ENCODE data around the gene SETD7.
"Not testable (repeated sequence)": the region's sequence is repeated elsewhere in the genome, so short reads cannot be mapped to it uniquely, and the experiment has no call there.

SETD7 gene

GRCh38 chr4:139489638-139490037, 66.4 kb downstream of the SETD7 start:
- in situ Hi-C loops (cut with HindIII; ENCODE audit: low pct_ligation_motif_present, low pct_unique_long_range_greater_than_20kb, low sequenced_read_pairs) = no loop called here

DNA sequence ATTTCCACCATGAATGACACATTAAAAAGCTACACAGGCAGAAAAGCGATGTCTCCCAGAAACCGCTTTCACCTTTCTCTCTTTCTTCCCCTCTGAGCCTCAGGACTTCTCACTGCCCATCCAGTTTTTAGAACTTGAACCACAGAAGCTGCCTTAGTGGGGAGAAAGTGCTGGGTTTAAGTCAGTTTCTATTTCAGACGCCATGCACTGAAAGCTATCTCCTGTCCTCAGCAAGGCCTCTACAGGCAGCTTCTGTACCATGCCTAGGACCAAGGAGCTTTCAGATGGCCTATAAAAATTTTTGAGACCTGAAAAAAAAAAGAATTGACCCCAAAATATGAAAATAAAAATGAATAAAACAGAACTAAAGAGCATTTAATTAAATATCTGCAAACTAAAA, 67.6 kb downstream of the SETD7 start:
- in situ Hi-C loops (cut with HindIII; ENCODE audit: low pct_ligation_motif_present, low pct_unique_long_range_greater_than_20kb, low sequenced_read_pairs) = no loop called here
- no peak for DNase-seq

More at GRCh38 chr4:139489638-139490037, 66.4 kb downstream of the SETD7 start:
- DNase-seq = no peak

- DNase-seq = no peak
- in situ Hi-C loops (cut with HindIII; ENCODE audit: low pct_ligation_motif_present, low pct_unique_long_range_greater_than_20kb, low sequenced_read_pairs) = no loop called here
Observed at GRCh38 chr4:139484783-139485311, 71.2 kb downstream of the SETD7 start.

DNA sequence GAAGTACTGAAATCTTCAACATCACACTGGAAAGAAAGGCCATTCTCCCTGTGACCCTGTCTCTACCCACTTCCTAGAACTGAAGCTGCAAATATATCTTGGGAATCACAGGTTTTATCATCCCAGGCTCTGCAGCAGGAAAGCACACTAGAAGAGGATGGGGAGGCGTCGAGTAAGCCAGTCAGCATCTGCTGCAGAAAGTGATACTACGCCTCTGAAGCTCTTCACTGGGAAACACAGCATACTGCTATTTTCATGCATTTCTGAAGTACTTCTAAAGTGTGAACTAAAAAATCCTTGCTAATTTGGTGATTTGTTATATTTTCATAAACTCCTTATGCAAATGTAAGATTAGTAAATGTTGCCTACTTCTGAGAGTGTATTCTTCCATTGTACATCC, 73.0 kb downstream of the SETD7 start:
- DNase-seq = no peak
- in situ Hi-C loops (cut with HindIII; ENCODE audit: low pct_ligation_motif_present, low pct_unique_long_range_greater_than_20kb, low sequenced_read_pairs) = no loop called here

GRCh38 chr4:139481465-139481864, 74.6 kb downstream of the SETD7 start:
- no peak for DNase-seq
- in situ Hi-C loops (cut with HindIII; ENCODE audit: low pct_ligation_motif_present, low pct_unique_long_range_greater_than_20kb, low sequenced_read_pairs) = no loop called here

- no peak for DNase-seq
- in situ Hi-C loops (cut with HindIII; ENCODE audit: low pct_ligation_motif_present, low pct_unique_long_range_greater_than_20kb, low sequenced_read_pairs) = no loop called here
Observed at GRCh38 chr4:139476363-139476762, 79.7 kb downstream of the SETD7 start.

GRCh38 chr4:139472852-139473251, 83.2 kb downstream of the SETD7 start:
- DNase-seq = no peak
- in situ Hi-C loops (cut with HindIII; ENCODE audit: low pct_ligation_motif_present, low pct_unique_long_range_greater_than_20kb, low sequenced_read_pairs) = no loop called here

DNA sequence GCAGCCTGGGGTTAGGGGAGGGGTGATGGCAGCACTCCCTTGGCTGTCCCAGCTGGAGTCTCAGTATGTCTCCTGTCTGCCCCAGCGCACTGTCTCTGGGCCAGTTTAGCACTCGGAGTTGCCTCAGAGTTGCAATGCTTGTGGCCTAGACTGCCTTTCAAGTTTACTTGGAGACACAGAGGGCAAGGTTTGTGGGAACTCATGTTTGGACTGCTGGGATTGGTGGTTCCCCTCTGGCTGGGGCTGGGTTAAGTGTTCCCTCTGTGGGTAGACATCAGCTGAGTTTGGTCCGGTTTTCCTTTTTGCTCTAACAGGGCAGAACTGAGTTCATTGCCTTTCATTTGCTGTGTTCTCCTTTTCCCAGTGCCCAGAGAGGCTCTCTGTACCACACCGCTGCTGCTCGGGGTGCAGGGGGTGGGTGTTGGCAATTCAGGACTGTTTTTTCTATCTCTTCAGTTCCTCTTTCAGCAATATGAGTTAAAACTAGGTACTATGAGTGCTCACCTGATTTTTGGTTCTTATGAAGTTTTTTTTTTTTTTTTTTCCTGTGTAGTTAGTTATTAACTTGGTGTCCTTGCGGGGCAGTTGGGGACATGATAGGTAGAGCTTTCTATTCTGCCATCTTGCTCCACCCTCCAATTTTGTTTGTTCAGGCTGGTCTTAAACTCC, 84.9 kb downstream of the SETD7 start:
- in situ Hi-C loops (cut with HindIII; ENCODE audit: low pct_ligation_motif_present, low pct_unique_long_range_greater_than_20kb, low sequenced_read_pairs) = no loop called here
- DNase-seq = no peak

DNA sequence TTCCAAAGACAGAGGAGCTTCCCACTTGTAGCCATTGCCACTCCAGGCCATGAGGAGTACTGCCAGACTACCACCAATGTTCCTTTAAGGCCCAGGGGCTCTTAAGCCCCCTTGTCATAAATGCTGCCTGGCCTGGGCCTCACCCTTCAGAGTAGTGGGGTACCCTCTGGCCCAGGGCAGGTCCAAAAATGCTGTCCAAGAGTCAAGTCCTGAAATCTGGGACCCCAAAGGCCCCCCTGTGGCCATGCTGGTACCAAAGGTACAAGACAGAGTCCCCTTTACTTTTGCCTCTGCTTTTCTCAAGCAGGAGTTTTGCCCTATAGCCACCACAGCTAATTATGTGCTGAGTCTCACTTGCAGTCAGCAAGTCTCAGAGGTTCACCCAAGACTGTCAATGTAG, 85.7 kb downstream of the SETD7 start:
- DNase-seq = no peak
- in situ Hi-C loops (cut with HindIII; ENCODE audit: low pct_ligation_motif_present, low pct_unique_long_range_greater_than_20kb, low sequenced_read_pairs) = no loop called here

DNA sequence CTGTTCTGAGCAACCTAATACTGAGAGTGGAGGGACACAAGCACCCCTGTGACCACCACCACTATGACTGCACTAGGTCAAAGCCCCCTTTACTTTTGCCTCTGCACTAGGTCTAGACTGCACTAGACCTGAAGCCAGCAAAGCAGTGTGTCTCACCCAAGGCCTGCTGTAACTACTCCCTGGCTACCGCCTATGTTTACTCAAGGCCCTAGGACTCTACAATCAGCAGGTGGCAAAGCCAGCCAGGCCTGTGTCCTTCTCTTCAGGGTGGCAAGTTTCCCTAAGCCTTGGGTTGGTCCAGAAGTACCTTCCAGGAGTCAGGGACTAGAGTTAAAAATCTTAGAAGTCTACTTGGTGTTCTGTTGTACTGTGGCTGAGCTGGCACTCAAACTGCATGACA, 86.2 kb downstream of the SETD7 start:
- in situ Hi-C loops (cut with HindIII; ENCODE audit: low pct_ligation_motif_present, low pct_unique_long_range_greater_than_20kb, low sequenced_read_pairs) = no loop called here
- DNase-seq = no peak

- in situ Hi-C loops (cut with HindIII; ENCODE audit: low pct_ligation_motif_present, low pct_unique_long_range_greater_than_20kb, low sequenced_read_pairs) = no loop called here
- no peak for DNase-seq
Observed at GRCh38 chr4:139469216-139469615, 86.8 kb downstream of the SETD7 start.

DNA sequence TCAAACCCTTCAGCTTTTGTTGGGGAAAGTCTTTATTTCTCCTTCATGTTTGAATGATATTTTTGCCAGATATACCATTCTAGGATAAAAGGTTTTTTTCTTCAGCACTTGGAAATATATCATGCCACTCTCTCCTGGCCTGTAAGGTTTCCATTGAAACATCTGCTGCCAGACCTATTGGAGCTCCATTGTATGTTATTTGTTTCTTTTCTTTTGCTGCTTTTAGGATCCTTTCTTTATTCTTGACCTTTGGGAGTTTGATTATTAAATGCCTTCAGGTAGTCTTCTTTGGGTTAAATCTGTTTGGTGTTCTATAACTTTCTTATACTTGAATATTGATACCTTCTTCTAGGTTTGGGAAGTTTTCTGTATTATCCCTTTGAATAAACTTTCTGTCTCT, 87.3 kb downstream of the SETD7 start:
- in situ Hi-C loops (cut with HindIII; ENCODE audit: low pct_ligation_motif_present, low pct_unique_long_range_greater_than_20kb, low sequenced_read_pairs) = not testable (repeated sequence)

DNA sequence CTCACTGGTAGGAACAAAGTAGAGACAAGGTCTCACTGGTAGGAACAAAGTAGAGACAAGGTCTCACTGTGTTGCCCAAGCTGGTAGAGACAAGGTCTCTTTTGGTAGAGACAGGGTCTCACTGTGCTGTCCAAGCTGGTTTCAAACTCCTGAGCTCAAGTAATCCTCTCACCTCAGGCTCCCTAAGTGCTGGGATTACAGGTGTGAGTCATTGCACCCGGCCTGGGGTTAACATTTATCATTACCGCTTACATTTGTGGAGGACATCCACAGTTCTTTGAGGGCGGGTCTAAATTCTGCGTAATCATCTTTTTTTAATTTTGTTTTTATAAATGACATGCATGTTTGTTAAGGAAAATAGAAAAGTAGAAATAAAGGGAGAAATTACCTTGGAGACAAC, 90.1 kb downstream of the SETD7 start:
- no peak for DNase-seq
- in situ Hi-C loops (cut with HindIII; ENCODE audit: low pct_ligation_motif_present, low pct_unique_long_range_greater_than_20kb, low sequenced_read_pairs) = no loop called here

More for the DNA sequence above, 87.3 kb downstream of the SETD7 start:
- DNase-seq = not testable (repeated sequence)

DNA sequence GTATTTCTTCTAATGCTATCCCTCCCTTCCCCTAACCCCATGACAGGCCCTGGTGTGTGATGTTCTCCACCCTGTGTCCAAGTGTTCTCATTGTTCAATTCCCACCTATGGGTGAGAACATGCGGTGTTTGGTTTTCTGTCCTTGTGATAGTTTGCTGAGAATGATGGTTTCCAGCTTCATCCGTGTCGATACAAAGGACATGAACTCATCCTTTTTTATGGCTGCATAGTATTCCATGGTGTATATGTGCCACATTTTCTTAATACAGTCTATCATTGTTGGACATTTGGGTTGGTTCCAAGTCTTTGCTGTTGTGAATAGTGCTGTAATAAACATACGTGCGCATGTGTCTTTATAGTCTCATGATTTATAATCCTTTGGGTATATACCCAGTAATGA, 91.5 kb downstream of the SETD7 start:
- DNase-seq; in situ Hi-C loops (cut with HindIII; ENCODE audit: low pct_ligation_motif_present, low pct_unique_long_range_greater_than_20kb, low sequenced_read_pairs): not testable (repeated sequence)

DNA sequence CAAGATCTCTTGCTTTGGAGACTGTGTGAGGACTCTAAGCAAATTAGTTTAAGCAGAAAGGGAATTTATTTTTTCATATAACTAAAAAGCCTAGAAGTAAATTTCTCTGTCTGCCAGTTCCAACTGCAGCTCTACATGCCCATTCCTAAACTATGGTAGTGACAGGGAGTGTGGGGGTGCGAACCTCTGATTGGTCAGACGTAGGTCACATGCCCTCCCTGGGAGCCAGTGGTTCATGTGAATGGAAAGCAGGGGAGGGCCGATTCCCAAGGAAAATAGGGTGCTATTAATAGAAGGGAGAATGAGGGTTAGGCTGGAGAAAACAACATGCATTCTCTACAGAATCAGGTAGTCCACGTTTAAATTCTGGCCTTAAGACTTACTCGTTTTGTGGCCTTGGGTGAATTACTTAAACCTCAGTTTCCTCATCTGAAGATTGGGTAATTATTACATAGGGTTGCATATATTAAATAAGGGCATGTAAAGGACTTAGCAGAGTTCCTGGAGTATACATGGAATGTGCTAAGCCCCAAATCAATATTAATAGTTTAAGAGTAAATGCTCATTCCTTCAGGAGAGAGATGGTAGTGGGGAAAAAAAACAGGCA, 94.9 kb downstream of the SETD7 start:
- in situ Hi-C loops (cut with HindIII; ENCODE audit: low pct_ligation_motif_present, low pct_unique_long_range_greater_than_20kb, low sequenced_read_pairs) = no loop called here
- no peak for DNase-seq

DNA sequence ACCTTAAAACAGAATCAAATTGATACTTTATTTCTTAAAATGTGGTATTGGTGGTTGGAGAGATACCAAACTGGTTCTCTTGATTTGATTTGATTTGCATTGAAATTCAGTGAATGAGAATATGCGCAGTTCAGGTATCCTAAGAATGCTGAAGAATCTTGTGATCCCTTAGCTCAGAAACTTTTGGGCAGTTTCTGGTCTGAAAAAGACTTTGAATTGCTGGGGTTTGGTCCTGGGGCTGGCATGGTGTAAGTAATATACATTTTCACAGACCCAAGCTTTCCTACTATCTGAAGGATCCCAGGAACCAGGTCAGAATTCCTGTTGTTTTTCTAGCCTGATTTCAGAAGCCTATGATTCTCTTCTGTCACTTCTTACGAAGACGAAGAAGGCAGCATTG, 95.5 kb downstream of the SETD7 start:
- DNase-seq = no peak
- in situ Hi-C loops (cut with HindIII; ENCODE audit: low pct_ligation_motif_present, low pct_unique_long_range_greater_than_20kb, low sequenced_read_pairs) = no loop called here

DNA sequence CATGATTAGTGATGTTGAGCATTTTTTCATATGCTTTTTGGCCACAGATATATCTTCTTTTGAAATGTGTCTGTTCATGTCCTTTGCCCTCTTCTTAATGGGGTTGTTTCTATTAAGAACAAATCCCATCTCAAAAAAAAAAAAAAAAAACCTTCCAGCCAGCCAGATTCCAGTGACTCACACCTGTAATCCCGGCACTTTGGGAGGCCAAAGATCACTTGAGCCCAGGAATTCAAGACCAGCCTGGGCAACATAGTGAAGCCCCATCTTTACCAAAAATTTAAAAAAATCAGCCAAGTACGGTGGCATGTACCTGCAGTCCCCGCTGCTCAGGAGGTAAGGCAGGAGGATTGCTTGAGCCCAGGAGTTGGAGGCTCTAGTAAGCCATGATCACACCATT, 97.0 kb downstream of the SETD7 start:
- DNase-seq = peak; percentile 26
- in situ Hi-C loops (cut with HindIII; ENCODE audit: low pct_ligation_motif_present, low pct_unique_long_range_greater_than_20kb, low sequenced_read_pairs) = no loop called here

GRCh38 chr4:139458543-139458942, 97.5 kb downstream of the SETD7 start:
- DNase-seq = no peak
- in situ Hi-C loops (cut with HindIII; ENCODE audit: low pct_ligation_motif_present, low pct_unique_long_range_greater_than_20kb, low sequenced_read_pairs) = no loop called here

DNA sequence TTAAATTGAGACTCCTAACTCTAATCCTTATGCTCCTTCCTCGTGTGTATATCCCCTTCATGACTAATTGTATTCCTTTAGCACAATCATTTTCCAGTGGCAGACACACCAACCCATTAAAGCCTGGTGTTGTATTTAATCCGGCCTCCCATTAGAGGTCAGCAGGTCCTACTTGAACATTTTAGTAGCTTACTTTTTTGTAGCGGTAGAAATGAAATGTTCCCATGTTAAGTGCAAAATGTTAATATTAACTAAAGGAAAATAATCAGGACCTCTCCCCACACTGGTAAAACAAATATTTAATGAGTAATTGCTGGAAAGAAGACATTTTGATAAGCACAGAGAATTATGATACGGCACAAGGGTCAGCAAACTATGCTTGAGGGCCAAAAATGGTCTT, 98.7 kb downstream of the SETD7 start:
- in situ Hi-C loops (cut with HindIII; ENCODE audit: low pct_ligation_motif_present, low pct_unique_long_range_greater_than_20kb, low sequenced_read_pairs) = no loop called here
- DNase-seq = no peak

GRCh38 chr4:139455126-139455538, 100.9 kb downstream of the SETD7 start:
- in situ Hi-C loops (cut with HindIII; ENCODE audit: low pct_ligation_motif_present, low pct_unique_long_range_greater_than_20kb, low sequenced_read_pairs) = no loop called here
- no peak for DNase-seq

Data from ACHN (cell line).